Dedifferentiated amniotic fluid mesenchymal stem cell (primary cell): ENCODE measurements around the gene IFI27L1.

ENCODE experiments used
- DNase-seq: peaks from one replicate; pipeline ENCODE4 v3.0.0-alpha.2; 2016; ENCODE audit errors: extremely low spot score

Gene IFI27L1

GRCh38 chr14:94113908-94114588, 32.9 kb downstream of the IFI27L1 start:
- no peak for DNase-seq

GRCh38 chr14:94114589-94115057, 33.5 kb downstream of the IFI27L1 start:
- no peak for DNase-seq

GRCh38 chr14:94115058-94115591, 34.0 kb downstream of the IFI27L1 start:
- DNase-seq: no peak

GRCh38 chr14:94115631-94116030, 34.5 kb downstream of the IFI27L1 start:
- DNase-seq: no peak

GRCh38 chr14:94116701-94117100, 35.6 kb downstream of the IFI27L1 start:
- DNase-seq: no peak

GRCh38 chr14:94117856-94118255, 36.7 kb downstream of the IFI27L1 start:
- DNase-seq: no peak

GRCh38 chr14:94119071-94119470, 38.0 kb downstream of the IFI27L1 start:
- no peak for DNase-seq

- no peak for DNase-seq
These were observed 39.7 kb downstream of the IFI27L1 start for GRCh38 chr14:94120667-94121340.

GRCh38 chr14:94121485-94121884, 40.4 kb downstream of the IFI27L1 start:
- DNase-seq: no peak

- DNase-seq: no peak
These were observed 41.3 kb downstream of the IFI27L1 start for GRCh38 chr14:94122438-94122837.

- no peak for DNase-seq
These were observed 42.2 kb downstream of the IFI27L1 start for GRCh38 chr14:94123296-94123695.

GRCh38 chr14:94123868-94124267, 42.8 kb downstream of the IFI27L1 start:
- DNase-seq: no peak

- DNase-seq: no peak
These were observed 43.7 kb downstream of the IFI27L1 start for GRCh38 chr14:94124582-94125377.

- no peak for DNase-seq
These were observed 44.7 kb downstream of the IFI27L1 start for GRCh38 chr14:94125659-94126418.

GRCh38 chr14:94126419-94126677, 45.2 kb downstream of the IFI27L1 start:
- no peak for DNase-seq

GRCh38 chr14:94126800-94127199, 45.7 kb downstream of the IFI27L1 start:
- no peak for DNase-seq

GRCh38 chr14:94127330-94127729, 46.2 kb downstream of the IFI27L1 start:
- no peak for DNase-seq

GRCh38 chr14:94128216-94128839, 47.2 kb downstream of the IFI27L1 start:
- no peak for DNase-seq

GRCh38 chr14:94129111-94129757, 48.1 kb downstream of the IFI27L1 start, which contains the start of gene IFI27L2:
TSS of gene IFI27L2 (minus strand) at chr14:94129604. CDS start at chr14:94129564, 40 bp downstream.
- peak; percentile 56 for DNase-seq

- peak; percentile 64 for DNase-seq
These were observed 48.8 kb downstream of the IFI27L1 start for GRCh38 chr14:94129758-94130414.
